ENCODE measurements around the gene RALGPS1. TPM values are rescaled to one million over a fixed set of nuclear protein-coding genes. Genes with fewer than 3 reads are reported as not detected.

The RALGPS1 gene
- total RNA-seq, 1 experiment from 2014 or later, result 18.6 TPM

DNA sequence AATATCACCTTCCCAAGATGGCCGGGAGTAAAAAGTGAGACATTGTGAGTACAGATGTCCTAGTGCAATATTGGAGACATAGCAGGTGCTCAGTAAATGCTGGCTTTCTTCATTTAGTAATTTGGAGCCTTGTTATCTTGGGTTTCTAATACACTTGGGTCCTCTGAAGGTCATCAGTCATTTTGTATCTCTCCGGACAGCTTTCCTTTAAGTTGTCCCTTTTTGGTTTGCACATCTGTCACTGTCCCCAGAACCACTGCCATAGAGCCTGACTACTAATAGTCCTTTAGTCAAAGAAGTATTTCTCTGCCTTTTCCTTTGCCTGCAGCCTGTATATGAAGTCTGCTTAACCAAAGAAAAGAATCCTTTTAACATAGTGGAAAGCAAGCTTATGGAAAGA is 215.7 kb downstream of the RALGPS1 start:
- H3T11ph ChIP-seq (ENCODE audit: low read length), result no peak overlapping the region
- no peak for DNase-seq
- Mint-ChIP-seq H3K4me3 (no peak overlapping the region), H3K27ac (no peak overlapping the region), H3K9me3 (no peaks in the 10 kb centered on the region; a peak in 2 of 5 replicates), H3K27me3 (ENCODE audit: low read depth) (no peaks in the 10 kb centered on the region; the same call in 1 of the 2 replicates), H3K4me1 (peaks cover 31 to 41% of the 10 kb centered on the region in 2 experiments), H3K36me3 (ENCODE audit: insufficient read depth in 1 of 3, low read depth in 3 of 3) (no peaks in the 10 kb centered on the region)
- H3K23me2 ChIP-seq (ENCODE audit: insufficient read length, low read depth, low read length, poor library complexity, severe bottlenecking), result no peaks in the 10 kb centered on the region
- TF ChIP-seq, protein P1, sequence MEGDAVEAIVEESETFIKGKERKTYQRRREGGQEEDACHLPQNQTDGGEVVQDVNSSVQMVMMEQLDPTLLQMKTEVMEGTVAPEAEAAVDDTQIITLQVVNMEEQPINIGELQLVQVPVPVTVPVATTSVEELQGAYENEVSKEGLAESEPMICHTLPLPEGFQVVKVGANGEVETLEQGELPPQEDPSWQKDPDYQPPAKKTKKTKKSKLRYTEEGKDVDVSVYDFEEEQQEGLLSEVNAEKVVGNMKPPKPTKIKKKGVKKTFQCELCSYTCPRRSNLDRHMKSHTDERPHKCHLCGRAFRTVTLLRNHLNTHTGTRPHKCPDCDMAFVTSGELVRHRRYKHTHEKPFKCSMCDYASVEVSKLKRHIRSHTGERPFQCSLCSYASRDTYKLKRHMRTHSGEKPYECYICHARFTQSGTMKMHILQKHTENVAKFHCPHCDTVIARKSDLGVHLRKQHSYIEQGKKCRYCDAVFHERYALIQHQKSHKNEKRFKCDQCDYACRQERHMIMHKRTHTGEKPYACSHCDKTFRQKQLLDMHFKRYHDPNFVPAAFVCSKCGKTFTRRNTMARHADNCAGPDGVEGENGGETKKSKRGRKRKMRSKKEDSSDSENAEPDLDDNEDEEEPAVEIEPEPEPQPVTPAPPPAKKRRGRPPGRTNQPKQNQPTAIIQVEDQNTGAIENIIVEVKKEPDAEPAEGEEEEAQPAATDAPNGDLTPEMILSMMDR (conservative IDR thresholded peaks at IDR 0.05), result no peak
- H4K5ac ChIP-seq (ENCODE audit: insufficient read length, low read depth, low read length), result no peak overlapping the region
- H3K4ac ChIP-seq (ENCODE audit: low read depth, low read length), result no peak overlapping the region
- H3K18ac ChIP-seq (ENCODE audit: insufficient read length, low read depth, low read length), result no peak overlapping the region
- H3K23ac ChIP-seq (ENCODE audit: insufficient read length, low read depth, low read length), result no peak overlapping the region
- H4K91ac ChIP-seq (ENCODE audit: insufficient read length, low read depth, low read length), result no peak overlapping the region
- H2BK20ac ChIP-seq (ENCODE audit: low read depth, low read length, poor library complexity, severe bottlenecking), result no peak overlapping the region
- no peaks in the 10 kb centered on the region for H3K79me1 ChIP-seq (ENCODE audit: insufficient read depth, low read depth, low read length, poor library complexity, severe bottlenecking)
- no peak overlapping the region for H2BK5ac ChIP-seq (ENCODE audit: insufficient read length, low read length)
- no CpG with 5 or more reads among the region's 2 CpGs for WGBS (ENCODE audit: extremely low coverage, insufficient read length, low lambda C conversion rate)
- no peak overlapping the region for H2AFZ ChIP-seq (ENCODE audit: low read length)
- no peak overlapping the region for H2BK12ac ChIP-seq (ENCODE audit: insufficient read length, low read depth, low read length)
- H3K4me2 ChIP-seq (ENCODE audit: insufficient read depth, insufficient read length, low read length), result no peak overlapping the region
- H3K27ac ChIP-seq (ENCODE audit: insufficient read length, low read depth, low read length), result no peak overlapping the region
- no peaks in the 10 kb centered on the region for H3K79me2 ChIP-seq (ENCODE audit: insufficient read depth, low read length)
- no peak overlapping the region for H2BK120ac ChIP-seq (ENCODE audit: low read depth, low read length, poor library complexity, severe bottlenecking)
- no peak overlapping the region for H3K9ac ChIP-seq (ENCODE audit: extremely low read depth, insufficient read length, low read length)
- H3K56ac ChIP-seq (ENCODE audit: insufficient read length, low read depth, low read length), result no peak overlapping the region
- no peak overlapping the region for H4K8ac ChIP-seq (replicated peaks; ENCODE audit: insufficient read length, low read depth, low read length)
- no peaks in the 10 kb centered on the region for H3K27me3 ChIP-seq (ENCODE audit: insufficient read depth, low read length)
- H2BK15ac ChIP-seq (ENCODE audit: low read depth, low read length), result no peak overlapping the region
- H4K20me1 ChIP-seq (ENCODE audit: control insufficient read depth, insufficient read depth, insufficient read length), result no peaks in the 10 kb centered on the region
- peaks cover 2% of the 10 kb centered on the region; the same call in 1 of the 2 replicates for H3K4me1 ChIP-seq (ENCODE audit: insufficient read depth, low read length)
- no peaks in the 10 kb centered on the region for H3K9me3 ChIP-seq (ENCODE audit: control insufficient read depth, low read depth, low read length)
- no peak overlapping the region for H2AK5ac ChIP-seq (ENCODE audit: insufficient read length, low read length)
- H3K14ac ChIP-seq (ENCODE audit: insufficient read depth, low read length), result no peak overlapping the region

Measured in H9 (cell line).